ENCODE results near the gene SPTBN5. TPM values are rescaled to one million over a fixed set of nuclear protein-coding genes. Genes with fewer than 3 reads are reported as not detected.
A peak's percentile ranks its signal among the peaks of the same experiment; 100 is the strongest.

The SPTBN5 gene
- total RNA-seq, 3 donors from 2014 or later (not counting 1 experiment from before 2014, with no cell fraction given), result 4.1 to 6.0 (median 5.2) TPM

DNA sequence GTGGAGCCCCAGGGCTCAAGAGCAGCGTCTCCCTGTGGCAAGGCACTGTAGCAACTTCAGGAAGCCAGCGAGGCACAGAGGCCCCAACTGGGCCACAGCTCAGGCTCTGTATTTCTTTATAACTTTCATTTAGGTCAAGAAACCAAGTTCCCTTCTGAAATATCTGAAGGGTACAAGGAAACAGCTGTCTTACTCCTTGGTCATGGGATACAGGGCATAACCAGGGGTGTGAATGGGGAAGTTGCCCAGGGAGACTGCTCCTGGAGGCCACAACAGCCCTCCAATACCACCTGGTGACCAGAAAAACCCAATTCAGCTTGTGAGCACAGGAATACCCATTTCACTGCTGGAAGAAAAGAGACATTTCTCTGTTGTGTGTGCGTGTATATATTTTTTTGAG, 13.3 kb upstream of the SPTBN5 start:
- ATAC-seq (no peak), DNase-seq (no peak)
- H3K27ac ChIP-seq (ENCODE audit: low read length), result no peak overlapping the region
- Mint-ChIP-seq H3K9me3 (no peaks in the 10 kb centered on the region), H3K4me1 (peaks cover 7% of the 10 kb centered on the region in 2 donors), H3K4me3 (no peak overlapping the region), H3K27me3 (ENCODE audit: low read depth in 2 of 2) (no peaks in the 10 kb centered on the region), H3K36me3 (peaks cover 6% of the 10 kb centered on the region), H3K27ac (no peak overlapping the region)
- WGBS (ENCODE audit: insufficient coverage), result 76% methylated on average over 3 of the region's 3 CpGs
- H3K27me3 ChIP-seq (ENCODE audit: control insufficient read depth, insufficient read depth, low read length), result no peaks in the 10 kb centered on the region
- intact Hi-C loops (cut with micrococcal nuclease), result no loop called here
- no peak overlapping the region for H3K4me3 ChIP-seq (ENCODE audit: low read length)
- H3K36me3 ChIP-seq (ENCODE audit: control insufficient read depth, insufficient read depth, low read length), result peaks cover 14% of the 10 kb centered on the region
- H3K4me1 ChIP-seq (ENCODE audit: control insufficient read depth, insufficient read depth, low read length), result peaks cover 9% of the 10 kb centered on the region
- TF ChIP-seq, protein P1, sequence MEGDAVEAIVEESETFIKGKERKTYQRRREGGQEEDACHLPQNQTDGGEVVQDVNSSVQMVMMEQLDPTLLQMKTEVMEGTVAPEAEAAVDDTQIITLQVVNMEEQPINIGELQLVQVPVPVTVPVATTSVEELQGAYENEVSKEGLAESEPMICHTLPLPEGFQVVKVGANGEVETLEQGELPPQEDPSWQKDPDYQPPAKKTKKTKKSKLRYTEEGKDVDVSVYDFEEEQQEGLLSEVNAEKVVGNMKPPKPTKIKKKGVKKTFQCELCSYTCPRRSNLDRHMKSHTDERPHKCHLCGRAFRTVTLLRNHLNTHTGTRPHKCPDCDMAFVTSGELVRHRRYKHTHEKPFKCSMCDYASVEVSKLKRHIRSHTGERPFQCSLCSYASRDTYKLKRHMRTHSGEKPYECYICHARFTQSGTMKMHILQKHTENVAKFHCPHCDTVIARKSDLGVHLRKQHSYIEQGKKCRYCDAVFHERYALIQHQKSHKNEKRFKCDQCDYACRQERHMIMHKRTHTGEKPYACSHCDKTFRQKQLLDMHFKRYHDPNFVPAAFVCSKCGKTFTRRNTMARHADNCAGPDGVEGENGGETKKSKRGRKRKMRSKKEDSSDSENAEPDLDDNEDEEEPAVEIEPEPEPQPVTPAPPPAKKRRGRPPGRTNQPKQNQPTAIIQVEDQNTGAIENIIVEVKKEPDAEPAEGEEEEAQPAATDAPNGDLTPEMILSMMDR (IDR thresholded peaks at IDR 0.05), result no peak
- no peaks in the 10 kb centered on the region for H3K9me3 ChIP-seq (ENCODE audit: control insufficient read depth, insufficient read depth, low read length)

- H3K27me3 ChIP-seq (ENCODE audit: control insufficient read depth, insufficient read depth, low read length), result no peaks in the 10 kb centered on the region
- no peaks in the 10 kb centered on the region for H3K9me3 ChIP-seq (ENCODE audit: control insufficient read depth, insufficient read depth, low read length)
- TF ChIP-seq, protein P1 (IDR thresholded peaks at IDR 0.05), result no peak
- H3K36me3 ChIP-seq (ENCODE audit: control insufficient read depth, insufficient read depth, low read length), result peaks cover 14% of the 10 kb centered on the region
- H3K27ac ChIP-seq (ENCODE audit: low read length), result no peak overlapping the region
- H3K4me1 ChIP-seq (ENCODE audit: control insufficient read depth, insufficient read depth, low read length), result peaks cover 9% of the 10 kb centered on the region
- Mint-ChIP-seq H3K36me3 (peaks cover 6% of the 10 kb centered on the region), H3K9me3 (no peaks in the 10 kb centered on the region), H3K4me1 (peaks cover 7% of the 10 kb centered on the region in 2 donors), H3K27ac (no peak overlapping the region), H3K27me3 (ENCODE audit: low read depth in 2 of 2) (no peaks in the 10 kb centered on the region), H3K4me3 (no peak overlapping the region)
- intact Hi-C loops (cut with micrococcal nuclease), result no loop called here
- H3K4me3 ChIP-seq (ENCODE audit: low read length), result no peak overlapping the region
- WGBS (ENCODE audit: insufficient coverage), result 94% methylated on average over 5 of the region's 5 CpGs
- DNase-seq (peak in 1 of 2 donors; percentile 13), ATAC-seq (no peak)
Observed at GRCh38 chr15:41906608-41907007, 12.8 kb upstream of the SPTBN5 start.

DNA sequence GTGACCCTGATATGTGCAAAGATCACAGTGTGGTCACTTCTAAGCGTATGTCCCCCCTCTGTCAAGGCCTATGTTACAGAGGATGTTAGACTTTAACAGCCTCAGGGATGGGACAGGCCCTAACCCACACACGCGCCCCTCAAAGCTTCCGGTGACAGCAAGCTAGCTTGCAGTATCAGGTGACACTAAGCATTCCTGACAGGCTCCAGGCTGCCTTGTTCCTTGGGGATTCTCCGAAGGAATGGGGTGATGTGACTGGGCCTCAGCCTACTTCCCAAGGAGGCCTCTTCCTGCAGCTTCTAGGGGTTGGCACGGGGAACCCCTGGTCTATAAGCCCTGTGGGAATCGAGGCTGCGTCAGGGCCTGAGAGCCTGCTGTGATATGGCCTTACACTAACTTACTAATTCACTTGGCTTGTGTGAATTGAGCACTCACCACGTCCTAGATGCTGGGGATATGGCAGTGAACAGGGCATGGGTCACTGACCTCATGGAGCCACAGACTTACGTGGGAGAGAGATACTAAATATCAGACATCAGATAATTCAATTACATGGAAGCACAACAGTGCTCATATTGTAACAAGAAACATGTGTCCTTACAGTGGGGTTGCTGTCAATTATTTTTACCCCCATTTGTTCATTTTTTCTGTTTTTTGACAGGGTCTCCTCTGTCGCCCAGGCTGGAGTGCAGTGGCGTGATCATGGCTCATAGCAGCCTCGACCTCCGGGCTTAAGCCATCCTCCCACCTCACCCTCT, 11.4 kb upstream of the SPTBN5 start:
- Histone ChIP-seq H3K27ac (ENCODE audit: low read length) (no peak overlapping the region), H3K27me3 (ENCODE audit: control insufficient read depth, insufficient read depth, low read length) (no peaks in the 10 kb centered on the region), H3K36me3 (ENCODE audit: control insufficient read depth, insufficient read depth, low read length) (peaks cover 17% of the 10 kb centered on the region), H3K4me1 (ENCODE audit: control insufficient read depth, insufficient read depth, low read length) (peaks cover 9% of the 10 kb centered on the region), H3K4me3 (ENCODE audit: low read length) (no peak overlapping the region), H3K9me3 (ENCODE audit: control insufficient read depth, insufficient read depth, low read length) (no peaks in the 10 kb centered on the region)
- peak overlapping the region; percentile 45 to 57 for H3K27ac Mint-ChIP-seq
- H3K36me3 Mint-ChIP-seq, result peaks cover 6% of the 10 kb centered on the region
- TF ChIP-seq, protein P1 (IDR thresholded peaks at IDR 0.05), result no peak
- 96% methylated on average over 14 of the region's 14 CpGs for WGBS (ENCODE audit: insufficient coverage)
- peak in 2 of 3 donors; percentile 8 to 11 for ATAC-seq
- DNase-seq, result no peak
- H3K4me3 Mint-ChIP-seq, result no peak overlapping the region
- H3K4me1 Mint-ChIP-seq, result peaks cover 7% of the 10 kb centered on the region in 2 donors
- no peaks in the 10 kb centered on the region for H3K27me3 Mint-ChIP-seq (ENCODE audit: low read depth in 2 of 2)
- intact Hi-C loops (cut with micrococcal nuclease), result no loop called here
- no peaks in the 10 kb centered on the region for H3K9me3 Mint-ChIP-seq
